DMS53 (cell line): ENCODE measurements around the gene AGO3.
"Not testable (repeated sequence)": the region's sequence is repeated elsewhere in the genome, so short reads cannot be mapped to it uniquely, and the experiment has no call there.

Experiments used
- DNase-seq: peaks from one replicate; lab custom pipeline; 2025; lab: John Stamatoyannopoulos, UW

AGO3 gene

GRCh38 chr1:35930593-35931445 is at the start of gene AGO3:
AGO3 (plus strand) TSS chr1:35931105; CDS start chr1:35931427, 322 bp downstream.
- DNase-seq: peak; percentile 95

GRCh38 chr1:35881850-35882273 is 49.0 kb upstream of the AGO3 start:
- no peak for DNase-seq

- DNase-seq: peak; percentile 40
Observed at GRCh38 chr1:35882586-35882944, 48.3 kb upstream of the AGO3 start.

GRCh38 chr1:35882945-35883634 is 47.8 kb upstream of the AGO3 start, which contains the start of gene AGO1:
AGO1 (plus strand) TSS chr1:35883209; CDS start chr1:35883422, 213 bp downstream.
- DNase-seq: peak; percentile 96

- peak; percentile 48 for DNase-seq
Observed at GRCh38 chr1:35883635-35884101, 47.2 kb upstream of the AGO3 start.

GRCh38 chr1:35884934-35885333 is 46.0 kb upstream of the AGO3 start:
- no peak for DNase-seq

- DNase-seq: peak; percentile 34
Observed at GRCh38 chr1:35885961-35886558, 44.8 kb upstream of the AGO3 start.

GRCh38 chr1:35886577-35887431 is 44.1 kb upstream of the AGO3 start:
- peak; percentile 40 for DNase-seq

- no peak for DNase-seq
Observed at GRCh38 chr1:35887508-35887907, 43.4 kb upstream of the AGO3 start.

GRCh38 chr1:35888255-35888654 is 42.6 kb upstream of the AGO3 start:
- DNase-seq: no peak

GRCh38 chr1:35888981-35889380 is 41.9 kb upstream of the AGO3 start:
- not testable (repeated sequence) for DNase-seq

GRCh38 chr1:35893051-35893879 is 37.6 kb upstream of the AGO3 start:
- no peak for DNase-seq

- peak; percentile 16 for DNase-seq
Observed at GRCh38 chr1:35894183-35894582, 36.7 kb upstream of the AGO3 start.

GRCh38 chr1:35894656-35895055 is 36.2 kb upstream of the AGO3 start:
- no peak for DNase-seq

- no peak for DNase-seq
Observed at GRCh38 chr1:35899941-35900340, 31.0 kb upstream of the AGO3 start.

GRCh38 chr1:35901235-35901634 is 29.7 kb upstream of the AGO3 start:
- DNase-seq: no peak

GRCh38 chr1:35902671-35903070 is 28.2 kb upstream of the AGO3 start:
- DNase-seq: no peak

GRCh38 chr1:35914717-35915116 is 16.2 kb upstream of the AGO3 start:
- DNase-seq: no peak

- DNase-seq: no peak
Observed at GRCh38 chr1:35915693-35916092, 15.2 kb upstream of the AGO3 start.

GRCh38 chr1:35923791-35924221 is 7.1 kb upstream of the AGO3 start:
- DNase-seq: no peak

- DNase-seq: no peak
Observed at GRCh38 chr1:35924838-35925237, 6.1 kb upstream of the AGO3 start.
